ENCODE data around the gene NPAS2. TPM values are rescaled to one million over a fixed set of nuclear protein-coding genes. Genes with fewer than 3 reads are reported as not detected.

The NPAS2 gene
- total RNA-seq, 1 experiment from 2014 or later: 12.3 TPM

- Mint-ChIP-seq H3K4me1 (ENCODE audit: insufficient read depth, unreplicated experiment) (no peaks in the 10 kb centered on the region), H3K4me3 (ENCODE audit: unreplicated experiment) (no peak overlapping the region), H3K27me3 (ENCODE audit: insufficient read depth, unreplicated experiment) (no peaks in the 10 kb centered on the region), H3K36me3 (ENCODE audit: insufficient read depth, unreplicated experiment) (peaks cover 87% of the 10 kb centered on the region), H3K27ac (ENCODE audit: low read depth, unreplicated experiment) (no peak overlapping the region), H3K9me3 (ENCODE audit: unreplicated experiment) (no peaks in the 10 kb centered on the region)
- POLR2A ChIA-PET: interaction anchor here (0.6 kb wide), 1 partner anchor 133 kb away, joined by 3 read pairs; no protein-coding TSS in a partner anchor
- intact Hi-C loops (cut with micrococcal nuclease): no loop called here
- CTCF ChIA-PET: interaction anchor here (1.0 kb wide), 1 partner anchor 188 kb away, joined by 3 read pairs; no protein-coding TSS in a partner anchor
- TF ChIP-seq, protein P1, sequence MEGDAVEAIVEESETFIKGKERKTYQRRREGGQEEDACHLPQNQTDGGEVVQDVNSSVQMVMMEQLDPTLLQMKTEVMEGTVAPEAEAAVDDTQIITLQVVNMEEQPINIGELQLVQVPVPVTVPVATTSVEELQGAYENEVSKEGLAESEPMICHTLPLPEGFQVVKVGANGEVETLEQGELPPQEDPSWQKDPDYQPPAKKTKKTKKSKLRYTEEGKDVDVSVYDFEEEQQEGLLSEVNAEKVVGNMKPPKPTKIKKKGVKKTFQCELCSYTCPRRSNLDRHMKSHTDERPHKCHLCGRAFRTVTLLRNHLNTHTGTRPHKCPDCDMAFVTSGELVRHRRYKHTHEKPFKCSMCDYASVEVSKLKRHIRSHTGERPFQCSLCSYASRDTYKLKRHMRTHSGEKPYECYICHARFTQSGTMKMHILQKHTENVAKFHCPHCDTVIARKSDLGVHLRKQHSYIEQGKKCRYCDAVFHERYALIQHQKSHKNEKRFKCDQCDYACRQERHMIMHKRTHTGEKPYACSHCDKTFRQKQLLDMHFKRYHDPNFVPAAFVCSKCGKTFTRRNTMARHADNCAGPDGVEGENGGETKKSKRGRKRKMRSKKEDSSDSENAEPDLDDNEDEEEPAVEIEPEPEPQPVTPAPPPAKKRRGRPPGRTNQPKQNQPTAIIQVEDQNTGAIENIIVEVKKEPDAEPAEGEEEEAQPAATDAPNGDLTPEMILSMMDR (IDR thresholded peaks at IDR 0.05; ENCODE audit: unreplicated experiment): no peak
- no peak for DNase-seq (ENCODE audit: unreplicated experiment)
- no TSS peak for BruUV-seq (replicated peaks)
Measured at GRCh38 chr2:101018934-101019333, 199.0 kb downstream of the NPAS2 start.

- TF ChIP-seq, protein P1 (IDR thresholded peaks at IDR 0.05; ENCODE audit: unreplicated experiment): no peak
- CTCF ChIA-PET: interaction anchor here (1.0 to 3.0 kb wide), 4 partner anchors 10 to 183 kb away, joined by 5 to 11 read pairs (median 8); no protein-coding TSS in a partner anchor
- H3K4me3 Mint-ChIP-seq (ENCODE audit: unreplicated experiment): no peak overlapping the region
- DNase-seq (ENCODE audit: unreplicated experiment): no peak
- H3K9me3 Mint-ChIP-seq (ENCODE audit: unreplicated experiment): no peaks in the 10 kb centered on the region
- POLR2A ChIA-PET: interaction anchor here (1.0 to 1.7 kb wide), 3 partner anchors 14 to 138 kb away, joined by 3 to 4 read pairs (median 3); no protein-coding TSS in a partner anchor
- intact Hi-C loops (cut with micrococcal nuclease): no loop called here
- H3K4me1 Mint-ChIP-seq (ENCODE audit: insufficient read depth, unreplicated experiment): no peaks in the 10 kb centered on the region
- no peak overlapping the region for H3K27ac Mint-ChIP-seq (ENCODE audit: low read depth, unreplicated experiment)
- no TSS peak for BruUV-seq (replicated peaks)
- no peaks in the 10 kb centered on the region for H3K27me3 Mint-ChIP-seq (ENCODE audit: insufficient read depth, unreplicated experiment)
- peaks cover 96% of the 10 kb centered on the region for H3K36me3 Mint-ChIP-seq (ENCODE audit: insufficient read depth, unreplicated experiment)
Measured at GRCh38 chr2:101022221-101022620, 202.3 kb downstream of the NPAS2 start.

- H3K4me1 Mint-ChIP-seq (ENCODE audit: insufficient read depth, unreplicated experiment): no peaks in the 10 kb centered on the region
- no peaks in the 10 kb centered on the region for H3K9me3 Mint-ChIP-seq (ENCODE audit: unreplicated experiment)
- DNase-seq (ENCODE audit: unreplicated experiment): no peak
- H3K27me3 Mint-ChIP-seq (ENCODE audit: insufficient read depth, unreplicated experiment): no peaks in the 10 kb centered on the region
- no peak overlapping the region for H3K27ac Mint-ChIP-seq (ENCODE audit: low read depth, unreplicated experiment)
- TF ChIP-seq, protein P1 (IDR thresholded peaks at IDR 0.05; ENCODE audit: unreplicated experiment): no peak
- CTCF ChIA-PET: interaction anchor here (1.3 to 3.0 kb wide), 3 partner anchors 11 to 129 kb away, joined by 7 to 11 read pairs (median 8); no protein-coding TSS in a partner anchor
- intact Hi-C loops (cut with micrococcal nuclease): no loop called here
- no TSS peak for BruUV-seq (replicated peaks)
- H3K4me3 Mint-ChIP-seq (ENCODE audit: unreplicated experiment): no peak overlapping the region
- H3K36me3 Mint-ChIP-seq (ENCODE audit: insufficient read depth, unreplicated experiment): peaks cover 100% of the 10 kb centered on the region
- POLR2A ChIA-PET: interaction anchor here (1.7 kb wide), 1 partner anchor 16 kb away, joined by 3 read pairs; no protein-coding TSS in a partner anchor
Measured at GRCh38 chr2:101023327-101024107, 203.6 kb downstream of the NPAS2 start.

DNA sequence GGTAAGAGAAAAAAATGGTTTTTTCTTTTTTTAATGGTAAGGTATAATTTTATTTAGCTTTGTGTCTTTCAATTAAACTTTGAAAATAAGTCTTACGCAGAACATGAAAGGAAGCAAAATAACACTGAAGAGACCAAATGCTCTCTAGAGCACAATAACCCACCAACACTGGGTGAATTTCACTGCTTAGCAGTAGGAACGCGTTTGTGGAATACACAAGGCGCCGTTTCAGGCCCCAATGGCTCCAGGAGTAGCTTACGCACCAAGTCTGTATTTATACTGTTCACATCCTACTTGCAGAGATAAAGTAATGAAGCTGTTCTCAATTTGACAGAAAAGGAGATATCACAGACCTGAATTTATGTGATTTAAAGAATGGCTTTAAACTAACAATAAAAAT is 205.6 kb downstream of the NPAS2 start:
- POLR2A ChIA-PET: interaction anchor here (0.8 to 1.6 kb wide), 3 partner anchors 23 to 228 kb away, joined by 3 to 7 read pairs (median 4); partner anchors contain the start of genes RPL31 and TBC1D8
- Mint-ChIP-seq H3K36me3 (ENCODE audit: insufficient read depth, unreplicated experiment) (peaks cover 99% of the 10 kb centered on the region), H3K27me3 (ENCODE audit: insufficient read depth, unreplicated experiment) (no peaks in the 10 kb centered on the region)

More for the DNA sequence above, 205.6 kb downstream of the NPAS2 start:
- CTCF ChIA-PET: interaction anchor here (1.1 to 3.1 kb wide), 3 partner anchors 10 to 179 kb away, joined by 3 to 18 read pairs (median 9); no protein-coding TSS in a partner anchor
- H3K27ac Mint-ChIP-seq (ENCODE audit: low read depth, unreplicated experiment): no peak overlapping the region
- no peak overlapping the region for H3K4me3 Mint-ChIP-seq (ENCODE audit: unreplicated experiment)
- no peaks in the 10 kb centered on the region for H3K9me3 Mint-ChIP-seq (ENCODE audit: unreplicated experiment)
- no TSS peak for BruUV-seq (replicated peaks)
- DNase-seq (ENCODE audit: unreplicated experiment): no peak
- no peaks in the 10 kb centered on the region for H3K4me1 Mint-ChIP-seq (ENCODE audit: insufficient read depth, unreplicated experiment)
- TF ChIP-seq, protein P1 (IDR thresholded peaks at IDR 0.05; ENCODE audit: unreplicated experiment): no peak
- intact Hi-C loops (cut with micrococcal nuclease): no loop called here

All from MCF 10A (cell line).